ENCODE measurements around the gene LHFPL2. TPM values are rescaled to one million over a fixed set of nuclear protein-coding genes. Genes with fewer than 3 reads are reported as not detected.

Gene LHFPL2
- total RNA-seq, 2 experiments from 2014 or later: 0.20 TPM; not detected in 1

GRCh38 chr5:78653681-78654366, 5.3 kb upstream of the LHFPL2 start:
- no peak for ATAC-seq
- peaks cover 31% of the 10 kb centered on the region for H3K27me3 Mint-ChIP-seq
- peaks cover 3% of the 10 kb centered on the region for H3K4me1 Mint-ChIP-seq (ENCODE audit: low read depth)

GRCh38 chr5:78653031-78653430, 4.5 kb upstream of the LHFPL2 start:
- ChIA-PET CTCF (no interaction called here), POLR2A (no interaction called here)

More at GRCh38 chr5:78653681-78654366, 5.3 kb upstream of the LHFPL2 start:
- Mint-ChIP-seq H3K4me3 (no peak overlapping the region), H3K36me3 (ENCODE audit: low read depth) (no peaks in the 10 kb centered on the region), H3K9me3 (no peaks in the 10 kb centered on the region), H3K27ac (no peak overlapping the region)
- ChIA-PET CTCF (no interaction called here), POLR2A (interaction anchor here (0.7 kb wide), 1 partner anchor 17 kb away, joined by 3 read pairs; no protein-coding TSS in a partner anchor)
- intact Hi-C loops (cut with micrococcal nuclease): no loop called here
- no peak for DNase-seq
- no peak for TF ChIP-seq CTCF (IDR thresholded peaks at IDR 0.05)

GRCh38 chr5:78651468-78651867, 2.9 kb upstream of the LHFPL2 start:
- no peak for TF ChIP-seq CTCF (IDR thresholded peaks at IDR 0.05)
- CTCF ChIA-PET: no interaction called here
- intact Hi-C loops (cut with micrococcal nuclease): no loop called here
- Mint-ChIP-seq H3K4me1 (ENCODE audit: low read depth) (peaks cover 11% of the 10 kb centered on the region), H3K27me3 (peaks cover 37% of the 10 kb centered on the region), H3K9me3 (no peaks in the 10 kb centered on the region), H3K36me3 (ENCODE audit: low read depth) (no peaks in the 10 kb centered on the region), H3K27ac (no peak overlapping the region), H3K4me3 (no peak overlapping the region)
- POLR2A ChIA-PET: interaction anchor here (0.7 kb wide), 1 partner anchor 24 kb away, joined by 3 read pairs; no protein-coding TSS in a partner anchor
- ATAC-seq: no peak
- no peak for DNase-seq

More at GRCh38 chr5:78653031-78653430, 4.5 kb upstream of the LHFPL2 start:
- TF ChIP-seq CTCF (IDR thresholded peaks at IDR 0.05): no peak
- Mint-ChIP-seq H3K9me3 (no peaks in the 10 kb centered on the region), H3K27me3 (peaks cover 31% of the 10 kb centered on the region), H3K36me3 (ENCODE audit: low read depth) (no peaks in the 10 kb centered on the region), H3K27ac (no peak overlapping the region), H3K4me1 (ENCODE audit: low read depth) (peaks cover 3% of the 10 kb centered on the region), H3K4me3 (no peak overlapping the region)
- no peak for ATAC-seq
- intact Hi-C loops (cut with micrococcal nuclease): no loop called here
- DNase-seq: no peak

DNA sequence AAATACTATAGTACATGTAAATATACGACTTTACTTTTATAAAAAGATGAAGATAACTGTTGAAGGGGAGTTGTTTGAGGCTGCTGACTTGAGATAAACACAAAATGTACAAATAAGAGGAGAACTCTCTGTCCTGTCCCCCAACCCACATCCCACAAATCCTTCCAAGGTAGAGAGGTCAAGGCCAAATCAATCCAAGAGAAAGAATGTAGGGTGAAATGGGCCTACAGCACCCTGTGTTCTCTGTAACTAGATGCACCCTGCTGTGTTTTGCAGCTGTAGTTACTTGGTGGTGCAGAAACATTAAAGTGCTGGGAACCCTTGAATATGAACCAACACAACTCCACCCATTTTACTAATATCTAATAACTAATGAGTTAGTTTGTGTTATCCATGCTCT, 2.0 kb upstream of the LHFPL2 start:
- DNase-seq (no peak), ATAC-seq (no peak)
- TF ChIP-seq CTCF (IDR thresholded peaks at IDR 0.05): no peak
- Mint-ChIP-seq H3K9me3 (no peaks in the 10 kb centered on the region), H3K27me3 (peaks cover 41% of the 10 kb centered on the region), H3K4me1 (ENCODE audit: low read depth) (peaks cover 11% of the 10 kb centered on the region), H3K36me3 (ENCODE audit: low read depth) (no peaks in the 10 kb centered on the region), H3K4me3 (no peak overlapping the region), H3K27ac (no peak overlapping the region)
- intact Hi-C loops (cut with micrococcal nuclease): no loop called here
- POLR2A ChIA-PET: no interaction called here
- CTCF ChIA-PET: interaction anchor here (1.2 kb wide), 1 partner anchor 11 kb away, joined by 3 read pairs; no protein-coding TSS in a partner anchor

- peaks cover 11% of the 10 kb centered on the region for H3K4me1 Mint-ChIP-seq (ENCODE audit: low read depth)
- H3K27ac Mint-ChIP-seq: no peak overlapping the region
- intact Hi-C loops (cut with micrococcal nuclease): no loop called here
- TF ChIP-seq CTCF (IDR thresholded peaks at IDR 0.05): no peak
- H3K4me3 Mint-ChIP-seq: peak overlapping the region; percentile 43
- ChIA-PET CTCF (interaction anchor here (1.2 kb wide), 1 partner anchor 11 kb away, joined by 3 read pairs; no protein-coding TSS in a partner anchor), POLR2A (no interaction called here)
- ATAC-seq (no peak), DNase-seq (no peak)
- H3K9me3 Mint-ChIP-seq: no peaks in the 10 kb centered on the region
- peaks cover 41% of the 10 kb centered on the region for H3K27me3 Mint-ChIP-seq
- H3K36me3 Mint-ChIP-seq (ENCODE audit: low read depth): no peaks in the 10 kb centered on the region
Measured at GRCh38 chr5:78649861-78650496, 1.4 kb upstream of the LHFPL2 start.

All from activated CD8-positive, alpha-beta T cell treated with anti-CD3 and anti-CD28 coated beads for 36 hours (primary cell).